Panc1 (cell line): ENCODE measurements around the gene VWA5B1. TPM values are rescaled to one million over a fixed set of nuclear protein-coding genes. Genes with fewer than 3 reads are reported as not detected.
A peak's percentile ranks its signal among the peaks of the same experiment; 100 is the strongest.

ENCODE experiments used
- ATAC-seq: fragments of 200-7000 bp; cut with Tn5 transposase; 2 replicates; pipeline ENCODE4 v1.9.1; 2020; ENCODE audit warnings: mild to moderate bottlenecking, moderate library complexity
- BruUV-seq: library from RNA; stranded (reverse); fragments of 400-500 nt; replicated peaks from 2 replicates; lab custom pipeline; 2021; lab: Mats Ljungman, UMichigan
- CTCF ChIA-PET: fragments of 300-600 bp; sonication (Branson Sonifier 250); formaldehyde crosslinking; loops from one replicate; lab custom pipeline; 2022; ENCODE audit warnings: antibody characterized with exemption; lab: Charles Lee
- POLR2A ChIA-PET: fragments of 300-600 bp; sonication (Branson Sonifier 250); formaldehyde crosslinking; loops from one replicate; lab custom pipeline; 2022; ENCODE audit warnings: antibody characterized with exemption; lab: Charles Lee
- DNase-seq: peaks from one replicate; pipeline ENCODE4 v3.0.0-alpha.2; 2010; ENCODE audit warnings: low read depth, low spot score
- H3K27ac ChIP-seq: 2 replicates; pipeline ENCODE4 v1.5.1; 2011; ENCODE audit warnings: mild to moderate bottlenecking, low read length, inconsistent platforms
- H3K27me3 ChIP-seq: fragments of 200-500 bp; sonication (Bioruptor generic); 2 replicates; pipeline ENCODE4 v1.6.0; 2014; ENCODE audit warnings: low read length, inconsistent platforms; ENCODE audit not compliant: control insufficient read depth, insufficient read depth
- H3K36me3 ChIP-seq: fragments of 200-500 bp; sonication (Bioruptor generic); 2 replicates; pipeline ENCODE4 v1.5.1; 2014; ENCODE audit warnings: inconsistent platforms, mild to moderate bottlenecking, low read length, moderate library complexity; ENCODE audit not compliant: control insufficient read depth, insufficient read depth
- H3K4me1 ChIP-seq: 2 replicates; pipeline ENCODE4 v1.5.1; 2011; ENCODE audit warnings: inconsistent platforms, mild to moderate bottlenecking, low read length, moderate library complexity; ENCODE audit not compliant: control insufficient read depth, insufficient read depth
- H3K4me3 ChIP-seq, 2 experiments: 2 replicates each; pipeline ENCODE4 v1.5.1; 2011 to 2012; ENCODE audit warnings: low read depth in 2 of 2, low read length in 2 of 2, mild to moderate bottlenecking in 2 of 2, inconsistent platforms in 1 of 2, moderate library complexity in 1 of 2
- H3K9me3 ChIP-seq: fragments of 200-500 bp; sonication (Bioruptor generic); 2 replicates; pipeline ENCODE4 v1.5.1; 2014; ENCODE audit warnings: low read depth, mild to moderate bottlenecking, inconsistent platforms, low read length, moderate library complexity; ENCODE audit not compliant: control insufficient read depth, insufficient read depth
- POLR2AphosphoS5 ChIP-seq: IDR thresholded peaks from 2 replicates; pipeline ENCODE4 v1.6.1; 2012; ENCODE audit warnings: mild to moderate bottlenecking, low read depth, low read length, moderate library complexity
- SIN3A ChIP-seq: IDR thresholded peaks from 2 replicates; pipeline ENCODE4 v1.6.1; 2012; ENCODE audit warnings: low read depth, mild to moderate bottlenecking, low read length, moderate library complexity, borderline replicate concordance; ENCODE audit not compliant: insufficient read depth
- TCF7L2 ChIP-seq: IDR thresholded peaks from 2 replicates; pipeline ENCODE4 v1.6.1; 2011; ENCODE audit warnings: mild to moderate bottlenecking, low read depth, low read length, inconsistent platforms
- in situ Hi-C: cut with HindIII; loops from 2 replicates; pipeline ENCODE4 v1.10.0; 2016; ENCODE audit warnings: low sequenced_read_pairs, low pct_unique_long_range_greater_than_20kb
- intact Hi-C: fragments of 100-400 bp; cut with micrococcal nuclease; formaldehyde crosslinking; loops from one replicate; pipeline ENCODE4 v1.10.0; 2022; ENCODE audit not compliant: unreplicated experiment
- total RNA-seq: library from RNA; stranded (reverse); gene quantifications from one replicate; pipeline ENCODE4 v1.2.1, GENCODE V29; 2021; ENCODE audit not compliant: unreplicated experiment
- TF ChIP-seq, protein P1 (sequence below), 2 experiments: IDR thresholded peaks; 2 replicates each; pipeline ENCODE4 v1.6.1; 2011 to 2012; ENCODE audit warnings: low read depth in 2 of 2, control low read depth in 1 of 2, low read length in 1 of 2, mild to moderate bottlenecking in 1 of 2, moderate library complexity in 1 of 2; ENCODE audit not compliant: insufficient read depth in 1 of 2
- TF ChIP-seq, protein P2 (sequence below): fragments of 450-650 bp; IDR thresholded peaks from 2 replicates; pipeline ENCODE4 v1.5.1; 2017; ENCODE audit warnings: mild to moderate bottlenecking

VWA5B1 gene
- total RNA-seq, 1 experiment from 2014 or later = not detected

GRCh38 chr1:20324704-20325406, 34.2 kb downstream of the VWA5B1 start:
- Histone ChIP-seq H3K36me3 (no peaks in the 10 kb centered on the region), H3K4me3 (no peak overlapping the region), H3K27me3 (peaks cover 18% of the 10 kb centered on the region), H3K4me1 (no peaks in the 10 kb centered on the region), H3K27ac (no peak overlapping the region), H3K9me3 (no peaks in the 10 kb centered on the region)
- CTCF ChIA-PET = no interaction called here
- in situ Hi-C loops (no loop called here), intact Hi-C loops (no loop called here)
- no TSS peak for BruUV-seq
- ATAC-seq (no peak), DNase-seq (no peak)
- POLR2A ChIA-PET = interaction anchor here (0.6 kb wide), 2 partner anchors 16 to 229 kb away, joined by 5 read pairs; no protein-coding TSS in a partner anchor
- TF ChIP-seq, protein P1, sequence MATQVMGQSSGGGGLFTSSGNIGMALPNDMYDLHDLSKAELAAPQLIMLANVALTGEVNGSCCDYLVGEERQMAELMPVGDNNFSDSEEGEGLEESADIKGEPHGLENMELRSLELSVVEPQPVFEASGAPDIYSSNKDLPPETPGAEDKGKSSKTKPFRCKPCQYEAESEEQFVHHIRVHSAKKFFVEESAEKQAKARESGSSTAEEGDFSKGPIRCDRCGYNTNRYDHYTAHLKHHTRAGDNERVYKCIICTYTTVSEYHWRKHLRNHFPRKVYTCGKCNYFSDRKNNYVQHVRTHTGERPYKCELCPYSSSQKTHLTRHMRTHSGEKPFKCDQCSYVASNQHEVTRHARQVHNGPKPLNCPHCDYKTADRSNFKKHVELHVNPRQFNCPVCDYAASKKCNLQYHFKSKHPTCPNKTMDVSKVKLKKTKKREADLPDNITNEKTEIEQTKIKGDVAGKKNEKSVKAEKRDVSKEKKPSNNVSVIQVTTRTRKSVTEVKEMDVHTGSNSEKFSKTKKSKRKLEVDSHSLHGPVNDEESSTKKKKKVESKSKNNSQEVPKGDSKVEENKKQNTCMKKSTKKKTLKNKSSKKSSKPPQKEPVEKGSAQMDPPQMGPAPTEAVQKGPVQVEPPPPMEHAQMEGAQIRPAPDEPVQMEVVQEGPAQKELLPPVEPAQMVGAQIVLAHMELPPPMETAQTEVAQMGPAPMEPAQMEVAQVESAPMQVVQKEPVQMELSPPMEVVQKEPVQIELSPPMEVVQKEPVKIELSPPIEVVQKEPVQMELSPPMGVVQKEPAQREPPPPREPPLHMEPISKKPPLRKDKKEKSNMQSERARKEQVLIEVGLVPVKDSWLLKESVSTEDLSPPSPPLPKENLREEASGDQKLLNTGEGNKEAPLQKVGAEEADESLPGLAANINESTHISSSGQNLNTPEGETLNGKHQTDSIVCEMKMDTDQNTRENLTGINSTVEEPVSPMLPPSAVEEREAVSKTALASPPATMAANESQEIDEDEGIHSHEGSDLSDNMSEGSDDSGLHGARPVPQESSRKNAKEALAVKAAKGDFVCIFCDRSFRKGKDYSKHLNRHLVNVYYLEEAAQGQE (IDR thresholded peaks at IDR 0.05; ENCODE audit: insufficient read depth in 1 of 2, low read depth in 2 of 2, low read length in 1 of 2) = peak; percentile 55 to 58; a peak in 1 of 4 replicates
- TF ChIP-seq POLR2AphosphoS5 = no peak

GRCh38 chr1:20325407-20325843, 34.8 kb downstream of the VWA5B1 start:
- no peak overlapping the region for H3K27ac ChIP-seq
- in situ Hi-C loops (no loop called here), intact Hi-C loops (no loop called here)
- no peak for ATAC-seq
- DNase-seq = no peak
- H3K36me3 ChIP-seq = no peaks in the 10 kb centered on the region
- TF ChIP-seq, protein P2, sequence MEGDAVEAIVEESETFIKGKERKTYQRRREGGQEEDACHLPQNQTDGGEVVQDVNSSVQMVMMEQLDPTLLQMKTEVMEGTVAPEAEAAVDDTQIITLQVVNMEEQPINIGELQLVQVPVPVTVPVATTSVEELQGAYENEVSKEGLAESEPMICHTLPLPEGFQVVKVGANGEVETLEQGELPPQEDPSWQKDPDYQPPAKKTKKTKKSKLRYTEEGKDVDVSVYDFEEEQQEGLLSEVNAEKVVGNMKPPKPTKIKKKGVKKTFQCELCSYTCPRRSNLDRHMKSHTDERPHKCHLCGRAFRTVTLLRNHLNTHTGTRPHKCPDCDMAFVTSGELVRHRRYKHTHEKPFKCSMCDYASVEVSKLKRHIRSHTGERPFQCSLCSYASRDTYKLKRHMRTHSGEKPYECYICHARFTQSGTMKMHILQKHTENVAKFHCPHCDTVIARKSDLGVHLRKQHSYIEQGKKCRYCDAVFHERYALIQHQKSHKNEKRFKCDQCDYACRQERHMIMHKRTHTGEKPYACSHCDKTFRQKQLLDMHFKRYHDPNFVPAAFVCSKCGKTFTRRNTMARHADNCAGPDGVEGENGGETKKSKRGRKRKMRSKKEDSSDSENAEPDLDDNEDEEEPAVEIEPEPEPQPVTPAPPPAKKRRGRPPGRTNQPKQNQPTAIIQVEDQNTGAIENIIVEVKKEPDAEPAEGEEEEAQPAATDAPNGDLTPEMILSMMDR = no peak
- TF ChIP-seq, protein P1 (IDR thresholded peaks at IDR 0.05; ENCODE audit: insufficient read depth in 1 of 2, low read depth in 2 of 2, low read length in 1 of 2) = no peak
- no peak for TF ChIP-seq SIN3A
- TF ChIP-seq POLR2AphosphoS5 = no peak
- no peak for TF ChIP-seq TCF7L2
- ChIA-PET CTCF (no interaction called here), POLR2A (no interaction called here)
- no TSS peak for BruUV-seq
- H3K4me1 ChIP-seq = no peaks in the 10 kb centered on the region
- H3K4me3 ChIP-seq = no peak overlapping the region
- no peaks in the 10 kb centered on the region for H3K9me3 ChIP-seq
- H3K27me3 ChIP-seq = peaks cover 18% of the 10 kb centered on the region
